DND-41 (cell line): Measurements from ENCODE around the gene UBE2H.
"Not testable (repeated sequence)": the region's sequence is repeated elsewhere in the genome, so short reads cannot be mapped to it uniquely, and the experiment has no call there.

ENCODE experiments used
- ATAC-seq: fragments of 200-7000 bp; cut with Tn5 transposase; 3 replicates; pipeline ENCODE4 v1.9.1; 2021; ENCODE audit warnings: low read depth; ENCODE audit not compliant: insufficient read depth
- DNase-seq: peaks from one replicate; pipeline ENCODE4 v3.0.0-alpha.2; 2020
- H2AFZ ChIP-seq: 2 replicates; pipeline ENCODE4 v1.6.0; 2012; ENCODE audit warnings: low read depth, low read length
- H3K27ac ChIP-seq: 2 replicates; pipeline ENCODE4 v1.5.1; 2012; ENCODE audit warnings: low read length, inconsistent platforms
- H3K27me3 ChIP-seq: fragments of 200-600 bp; sonication (generic); 2 replicates; pipeline ENCODE4 v1.6.0; 2012; ENCODE audit warnings: low read length, mild to moderate bottlenecking, inconsistent platforms; ENCODE audit not compliant: insufficient read depth, poor library complexity
- H3K36me3 ChIP-seq: 2 replicates; pipeline ENCODE4 v1.5.1; 2012; ENCODE audit warnings: low read length, inconsistent platforms; ENCODE audit not compliant: insufficient read depth
- H3K4me1 ChIP-seq: 2 replicates; pipeline ENCODE4 v1.5.1; 2012; ENCODE audit warnings: mild to moderate bottlenecking, low read length; ENCODE audit not compliant: insufficient read depth
- H3K4me2 ChIP-seq: 2 replicates; pipeline ENCODE4 v1.6.0; 2012; ENCODE audit warnings: mild to moderate bottlenecking, moderate library complexity, low read length, inconsistent platforms; ENCODE audit not compliant: insufficient read depth
- H3K4me3 ChIP-seq, 2 experiments: fragments of 200-600 bp in 1 of 2; shearing (Covaris generic) in 1 of 2; 2 replicates each; pipeline ENCODE4 v1.5.1; 2012 to 2016; ENCODE audit warnings: inconsistent platforms in 2 of 2, low read length in 2 of 2, mild to moderate bottlenecking in 2 of 2, low read depth in 1 of 2, moderate library complexity in 1 of 2
- H3K79me2 ChIP-seq: 2 replicates; pipeline ENCODE4 v1.6.0; 2012; ENCODE audit warnings: low read length, inconsistent platforms; ENCODE audit not compliant: insufficient read depth
- H3K9ac ChIP-seq: 2 replicates; pipeline ENCODE4 v1.6.0; 2012; ENCODE audit warnings: low read depth, mild to moderate bottlenecking, inconsistent platforms, low read length, moderate library complexity
- H3K9me3 ChIP-seq: 2 replicates; pipeline ENCODE4 v1.5.1; 2012; ENCODE audit warnings: low read length, moderate library complexity, mild to moderate bottlenecking, inconsistent platforms; ENCODE audit not compliant: insufficient read depth, severe bottlenecking
- H4K20me1 ChIP-seq: 2 replicates; pipeline ENCODE4 v1.6.0; 2012; ENCODE audit warnings: low read length; ENCODE audit not compliant: insufficient read depth
- EZH2 ChIP-seq: IDR thresholded peaks from 3 replicates; pipeline ENCODE4 v1.6.1; 2012; ENCODE audit warnings: borderline replicate concordance, low read depth, mild to moderate bottlenecking, moderate library complexity, low read length, inconsistent platforms; ENCODE audit not compliant: severe bottlenecking
- TF ChIP-seq, protein P1 (sequence below): IDR thresholded peaks from 2 replicates; pipeline ENCODE4 v1.5.1; 2012; ENCODE audit warnings: borderline replicate concordance, low read length, moderate library complexity, mild to moderate bottlenecking; ENCODE audit not compliant: poor library complexity, severe bottlenecking; ENCODE audit errors: extremely low read depth

Gene UBE2H

DNA sequence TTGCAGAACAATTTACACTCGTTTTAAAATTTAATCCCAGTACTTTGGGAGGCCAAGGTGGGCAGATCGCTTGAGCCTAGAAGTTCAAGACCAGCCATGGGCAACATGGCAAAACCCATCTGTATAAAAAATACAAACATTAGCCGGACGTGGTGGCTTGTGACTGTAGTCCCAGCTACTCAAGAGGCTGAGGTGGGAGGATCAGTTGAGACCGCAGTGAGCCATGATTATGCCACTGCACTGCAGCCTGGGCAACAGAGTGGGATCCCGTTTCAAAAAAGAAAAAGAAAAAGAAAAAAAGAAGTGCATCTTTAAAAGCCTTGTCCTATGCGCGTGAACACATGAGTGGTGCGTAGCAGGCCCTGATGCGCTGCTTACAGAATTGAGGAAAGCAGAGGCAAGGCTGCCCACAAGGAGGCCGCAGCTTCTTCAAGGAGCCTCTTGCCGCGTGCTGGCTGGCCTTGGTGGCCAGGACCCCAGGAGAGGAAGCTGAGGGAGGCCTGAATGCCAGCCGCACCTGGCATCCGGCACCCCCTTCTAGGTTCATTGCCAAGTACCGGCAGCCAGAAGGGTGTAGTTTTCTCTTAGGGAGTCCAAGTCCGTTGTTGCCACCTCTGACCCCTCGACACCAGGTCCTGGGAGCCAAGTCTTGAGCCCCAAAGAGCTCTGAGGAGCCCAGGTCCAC is 124.5 kb downstream of the UBE2H start:
- no peak overlapping the region for H3K27ac ChIP-seq
- H3K4me3 ChIP-seq, result no peak overlapping the region
- H3K9ac ChIP-seq, result no peak overlapping the region
- no peak overlapping the region for H2AFZ ChIP-seq
- peaks cover 16% of the 10 kb centered on the region for H3K4me1 ChIP-seq
- no peaks in the 10 kb centered on the region for H4K20me1 ChIP-seq
- H3K9me3 ChIP-seq, result no peaks in the 10 kb centered on the region
- no peaks in the 10 kb centered on the region for H3K79me2 ChIP-seq
- ATAC-seq, result no peak
- H3K27me3 ChIP-seq, result no peaks in the 10 kb centered on the region
- TF ChIP-seq, protein P1, sequence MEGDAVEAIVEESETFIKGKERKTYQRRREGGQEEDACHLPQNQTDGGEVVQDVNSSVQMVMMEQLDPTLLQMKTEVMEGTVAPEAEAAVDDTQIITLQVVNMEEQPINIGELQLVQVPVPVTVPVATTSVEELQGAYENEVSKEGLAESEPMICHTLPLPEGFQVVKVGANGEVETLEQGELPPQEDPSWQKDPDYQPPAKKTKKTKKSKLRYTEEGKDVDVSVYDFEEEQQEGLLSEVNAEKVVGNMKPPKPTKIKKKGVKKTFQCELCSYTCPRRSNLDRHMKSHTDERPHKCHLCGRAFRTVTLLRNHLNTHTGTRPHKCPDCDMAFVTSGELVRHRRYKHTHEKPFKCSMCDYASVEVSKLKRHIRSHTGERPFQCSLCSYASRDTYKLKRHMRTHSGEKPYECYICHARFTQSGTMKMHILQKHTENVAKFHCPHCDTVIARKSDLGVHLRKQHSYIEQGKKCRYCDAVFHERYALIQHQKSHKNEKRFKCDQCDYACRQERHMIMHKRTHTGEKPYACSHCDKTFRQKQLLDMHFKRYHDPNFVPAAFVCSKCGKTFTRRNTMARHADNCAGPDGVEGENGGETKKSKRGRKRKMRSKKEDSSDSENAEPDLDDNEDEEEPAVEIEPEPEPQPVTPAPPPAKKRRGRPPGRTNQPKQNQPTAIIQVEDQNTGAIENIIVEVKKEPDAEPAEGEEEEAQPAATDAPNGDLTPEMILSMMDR, result no peak
- TF ChIP-seq EZH2, result no peak
- DNase-seq, result no peak
- no peak overlapping the region for H3K4me2 ChIP-seq
- no peaks in the 10 kb centered on the region for H3K36me3 ChIP-seq

DNA sequence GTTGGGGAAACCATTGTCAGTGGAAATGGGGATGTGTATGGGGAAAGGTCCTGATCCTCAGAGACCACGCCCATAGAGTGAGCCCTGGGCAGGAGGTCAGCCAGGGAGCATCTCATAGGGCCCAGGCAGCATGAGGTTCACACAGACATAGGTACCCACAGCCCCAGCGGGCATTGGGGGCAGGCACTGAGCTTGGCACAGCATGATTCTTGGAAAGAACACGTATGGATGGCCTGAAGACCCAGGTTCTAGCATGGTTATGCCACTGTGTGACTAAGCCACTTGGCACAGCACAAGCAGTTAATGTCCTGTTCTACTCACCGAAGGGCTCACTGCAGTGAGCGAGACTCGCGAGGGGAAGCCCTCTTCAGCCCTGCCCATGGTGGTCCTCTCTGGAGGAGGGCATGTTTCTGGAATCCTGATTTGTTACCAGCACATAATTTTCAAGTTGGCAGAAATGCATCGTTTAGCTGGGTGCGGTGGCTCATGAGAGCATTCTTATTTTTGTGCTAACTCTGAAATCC is 125.2 kb downstream of the UBE2H start:
- no peaks in the 10 kb centered on the region for H3K79me2 ChIP-seq
- no peak overlapping the region for H3K9ac ChIP-seq
- no peak overlapping the region for H2AFZ ChIP-seq
- no peak for ATAC-seq
- no peaks in the 10 kb centered on the region for H4K20me1 ChIP-seq
- H3K36me3 ChIP-seq, result no peaks in the 10 kb centered on the region
- no peak overlapping the region for H3K27ac ChIP-seq
- no peaks in the 10 kb centered on the region for H3K9me3 ChIP-seq
- no peak overlapping the region for H3K4me3 ChIP-seq
- DNase-seq, result no peak
- H3K4me1 ChIP-seq, result peaks cover 16% of the 10 kb centered on the region
- no peak overlapping the region for H3K4me2 ChIP-seq
- no peaks in the 10 kb centered on the region for H3K27me3 ChIP-seq
- TF ChIP-seq EZH2, result no peak
- TF ChIP-seq, protein P1, result no peak

DNA sequence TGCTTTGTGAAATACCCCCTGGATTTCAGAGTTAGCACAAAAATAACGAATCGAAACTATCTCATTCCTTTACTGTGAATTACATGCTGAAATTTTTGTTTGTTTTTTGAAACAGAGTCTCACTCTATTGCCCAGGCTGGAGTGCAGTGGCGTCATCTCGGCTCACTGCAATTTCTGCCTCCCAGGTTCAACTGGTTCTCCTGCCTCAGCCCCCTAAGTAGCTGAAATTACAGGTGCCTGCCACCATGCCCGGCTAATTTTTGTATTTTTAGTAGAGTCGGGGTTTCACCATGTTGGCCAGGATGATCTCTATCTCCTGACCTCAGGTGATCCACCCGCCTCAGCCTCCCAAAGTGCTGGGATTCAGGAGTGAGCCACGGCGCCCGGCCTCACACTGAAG is 125.9 kb downstream of the UBE2H start:
- H3K36me3 ChIP-seq, H3K79me2 ChIP-seq, H3K9me3 ChIP-seq, H3K27me3 ChIP-seq, H3K27ac ChIP-seq, ATAC-seq, H3K9ac ChIP-seq, H3K4me2 ChIP-seq, H2AFZ ChIP-seq, DNase-seq, H3K4me3 ChIP-seq, H4K20me1 ChIP-seq: not testable (repeated sequence)
- peaks cover 16% of the 10 kb centered on the region for H3K4me1 ChIP-seq

DNA sequence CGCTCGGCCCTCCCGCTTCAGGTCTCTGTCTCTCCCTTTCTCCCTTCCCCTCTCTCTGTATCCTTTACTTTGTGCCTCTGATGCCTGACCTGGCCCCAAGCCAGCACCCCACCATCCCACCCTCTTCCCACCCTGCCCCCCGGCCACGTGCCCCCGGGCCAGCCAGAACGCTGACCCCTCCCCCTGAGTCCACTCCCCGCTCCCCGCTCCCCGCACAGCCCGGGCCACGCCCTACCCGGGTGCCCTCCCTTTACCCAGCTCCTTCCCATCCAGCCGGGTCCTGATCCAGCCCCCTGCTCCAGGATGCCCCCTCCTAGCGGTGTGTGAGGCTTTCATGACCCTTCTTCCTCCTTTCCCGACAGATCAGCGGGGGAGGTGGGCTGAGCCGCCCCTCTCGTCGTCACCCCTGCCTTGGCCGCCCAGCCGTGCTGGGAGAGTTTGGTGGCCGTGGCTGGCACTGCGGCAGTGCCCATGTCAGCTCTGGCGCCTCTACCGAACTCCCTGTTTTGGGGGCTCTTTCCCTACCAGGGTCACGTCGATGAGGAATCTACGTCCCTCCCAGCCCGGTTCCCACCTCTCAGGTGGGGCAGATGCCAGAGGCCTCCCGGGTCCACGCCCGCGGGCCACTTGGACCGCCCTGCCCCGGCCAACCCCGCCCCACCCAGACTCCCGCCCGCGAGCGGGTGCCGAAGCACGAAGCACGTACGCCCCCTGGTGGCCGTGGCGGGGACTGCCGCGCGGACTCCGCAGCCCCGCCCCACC is 127.4 kb downstream of the UBE2H start:
- ATAC-seq, result peak; percentile 81
- H3K27ac ChIP-seq, result peak overlapping the region; percentile 35; the same call in 1 of the 2 replicates
- H3K9ac ChIP-seq, result peak overlapping the region; percentile 54
- peak overlapping the region; percentile 28 to 77; a peak in 3 of 4 replicates for H3K4me3 ChIP-seq
- H3K4me2 ChIP-seq, result peak overlapping the region; percentile 99
- peak overlapping the region; percentile 93 for H2AFZ ChIP-seq
- H3K36me3 ChIP-seq, result no peaks in the 10 kb centered on the region
- H3K4me1 ChIP-seq, result peaks cover 16% of the 10 kb centered on the region
- no peaks in the 10 kb centered on the region for H4K20me1 ChIP-seq
- peak; percentile 86 for DNase-seq
- no peak for TF ChIP-seq EZH2
- TF ChIP-seq, protein P1, result peak; percentile 54
- H3K9me3 ChIP-seq, result no peaks in the 10 kb centered on the region
- no peaks in the 10 kb centered on the region for H3K79me2 ChIP-seq
- H3K27me3 ChIP-seq, result no peaks in the 10 kb centered on the region
